Inflammatory macrophage (primary cell): ENCODE results near the gene RBP4.
"Not testable (repeated sequence)": the region's sequence is repeated elsewhere in the genome, so short reads cannot be mapped to it uniquely, and the experiment has no call there.

Source experiments
- DNase-seq, 2 donors: peaks; one replicate each; pipeline ENCODE4 v3.0.0-alpha.2; 2020 to 2022

RBP4 gene

DNA sequence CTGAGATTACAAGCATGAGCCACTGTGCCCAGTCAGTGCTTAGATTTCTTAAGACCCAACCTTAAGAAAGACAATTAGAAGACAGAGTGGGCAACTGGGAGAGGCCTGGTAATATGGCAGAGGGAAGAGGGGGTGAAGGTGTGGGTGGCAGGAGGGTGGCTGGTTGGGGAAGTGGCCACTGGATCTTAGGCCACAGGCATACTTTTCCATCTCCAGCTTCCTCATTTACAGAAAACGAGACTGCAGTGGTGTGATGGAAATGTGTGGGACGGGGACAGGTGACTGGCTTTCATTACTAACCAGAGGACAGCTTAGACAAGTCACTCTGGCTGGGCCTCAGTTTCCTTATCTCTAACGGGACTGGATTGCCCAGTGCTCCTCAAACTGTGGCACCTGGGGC, 35.6 kb downstream of the RBP4 start:
- DNase-seq: peak; percentile 91 to 93

DNA sequence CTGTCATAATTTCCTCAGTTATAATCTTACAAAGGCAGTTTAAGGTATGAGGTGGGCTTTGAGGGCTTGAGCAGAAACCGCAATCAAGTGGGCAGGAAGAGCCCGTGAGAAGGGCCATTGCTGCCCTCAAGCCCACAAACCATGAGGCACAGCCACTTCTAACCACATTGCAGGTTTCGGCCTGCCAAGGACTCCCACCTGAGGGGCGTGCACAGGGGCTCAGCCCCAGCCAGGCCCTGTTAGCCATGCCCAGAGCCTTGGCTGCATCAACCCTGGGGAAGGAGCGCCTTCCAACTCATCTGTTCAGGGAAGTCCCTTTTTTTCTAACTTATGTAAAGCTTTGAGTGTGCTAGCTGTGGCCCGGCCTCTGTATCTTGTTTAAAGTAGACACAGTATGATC, 40.5 kb downstream of the RBP4 start:
- no peak for DNase-seq

DNA sequence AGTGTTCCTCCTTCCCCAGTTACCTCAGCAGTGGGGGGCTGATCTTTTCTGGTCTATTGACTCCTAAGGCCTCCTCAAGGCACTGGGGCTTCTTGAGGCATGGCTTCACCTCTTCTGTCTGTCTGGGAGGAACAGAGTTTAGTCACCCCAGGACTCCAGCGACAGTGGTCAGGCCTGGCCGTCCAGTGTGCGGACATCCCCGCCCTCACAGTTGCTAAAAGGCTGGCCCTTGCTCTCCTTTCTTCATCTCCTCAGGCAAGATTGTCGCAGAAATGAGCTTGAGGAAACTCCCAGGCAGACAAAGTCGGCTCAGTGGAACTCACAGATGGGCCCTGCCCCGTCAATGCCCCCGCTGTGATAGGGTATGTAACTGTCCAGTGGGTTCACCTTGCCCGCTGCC, 41.5 kb downstream of the RBP4 start:
- DNase-seq: no peak

DNA sequence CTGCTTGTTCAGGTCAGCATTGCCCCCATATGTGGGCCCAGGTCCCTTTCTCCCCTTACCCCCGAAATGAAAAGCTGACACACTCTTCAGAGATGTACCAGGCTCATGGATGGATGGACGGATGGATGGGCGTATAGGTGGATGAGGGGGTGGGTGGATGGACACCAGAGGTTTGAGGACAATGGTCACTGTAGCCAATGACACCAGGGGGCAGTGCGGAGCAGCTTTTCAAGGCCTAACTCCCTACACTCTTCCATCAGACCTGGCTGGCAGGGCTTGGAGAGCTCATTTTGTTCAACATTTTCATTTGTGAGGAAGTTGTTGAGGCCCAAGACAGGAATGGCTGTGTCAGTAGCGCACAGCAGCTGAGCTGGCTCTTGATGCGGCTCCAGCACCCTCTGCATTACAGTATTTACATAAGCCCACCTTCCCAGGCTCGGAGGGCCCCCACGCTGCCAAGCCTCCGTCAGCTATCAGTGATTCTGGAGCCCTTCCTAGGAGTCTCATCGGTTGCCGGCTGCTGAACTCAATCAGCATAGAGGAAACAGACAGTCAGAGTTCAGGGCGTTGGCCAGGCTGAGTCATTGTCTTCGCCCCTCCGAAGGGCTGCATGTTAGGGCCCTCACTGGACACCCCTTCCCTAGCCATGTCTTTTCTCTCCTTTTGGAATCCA, 46.1 kb downstream of the RBP4 start:
- peak; percentile 92 to 94 for DNase-seq

GRCh38 chr10:93554316-93554663, 46.7 kb downstream of the RBP4 start:
- DNase-seq: no peak

DNA sequence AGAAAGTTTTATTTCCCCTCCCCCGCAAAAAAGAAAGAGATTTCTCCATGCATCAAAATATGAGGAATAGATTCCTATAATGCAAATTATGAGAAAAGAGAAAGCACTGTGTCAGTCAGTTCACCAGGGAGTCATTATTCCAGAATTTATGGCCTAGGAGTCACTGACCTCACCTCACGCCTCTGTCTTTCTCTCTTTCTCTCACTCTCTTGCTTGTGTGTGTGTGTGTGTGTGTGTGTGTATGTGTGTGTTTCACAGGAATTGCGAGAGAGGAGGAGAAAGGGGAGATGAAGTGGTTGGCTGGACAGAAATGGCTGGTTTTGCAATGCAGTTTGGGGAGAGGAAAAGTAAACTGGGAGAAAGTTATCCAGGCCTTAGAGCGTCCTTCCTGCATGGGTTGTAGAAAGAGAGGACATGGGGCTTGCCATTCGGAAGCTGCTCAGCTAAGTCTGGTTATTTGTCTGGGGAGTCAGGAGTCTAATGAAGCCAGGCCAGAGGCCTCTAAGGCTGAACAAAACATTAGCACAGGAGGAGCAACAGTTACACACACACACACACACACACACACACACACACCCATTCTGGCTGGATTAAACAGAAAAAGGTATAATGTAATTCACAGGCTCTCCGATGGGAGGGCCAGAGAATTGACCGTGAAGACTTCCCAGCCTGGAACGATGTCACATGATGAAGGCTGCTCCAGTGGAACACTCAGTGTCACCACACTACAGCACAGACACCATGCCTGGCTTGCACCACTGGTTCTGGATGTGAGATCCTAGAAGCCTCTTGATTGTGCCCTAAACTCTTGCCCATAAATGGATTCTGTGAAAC, 47.3 kb downstream of the RBP4 start:
- DNase-seq: no peak

GRCh38 chr10:93552780-93553179, 48.3 kb downstream of the RBP4 start:
- no peak for DNase-seq

DNA sequence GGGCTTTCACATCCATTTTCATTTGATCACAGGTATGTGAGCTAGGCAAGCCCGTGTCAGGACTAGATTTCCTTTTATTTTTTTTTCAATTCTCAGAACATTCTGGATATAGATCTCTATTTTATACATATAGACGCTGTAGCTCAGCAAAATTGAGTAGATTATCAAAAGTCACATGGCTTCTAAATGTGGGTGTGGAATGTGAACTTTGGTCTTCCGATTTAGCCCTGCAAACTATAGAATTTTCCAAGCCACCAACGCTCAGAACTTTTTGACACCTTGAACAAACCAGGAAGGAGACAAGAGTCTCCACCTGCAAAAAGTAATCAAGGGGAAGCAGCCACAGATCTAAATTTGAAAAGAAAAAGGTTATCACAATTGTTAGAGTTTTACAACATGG, 50.4 kb downstream of the RBP4 start:
- no peak for DNase-seq

DNA sequence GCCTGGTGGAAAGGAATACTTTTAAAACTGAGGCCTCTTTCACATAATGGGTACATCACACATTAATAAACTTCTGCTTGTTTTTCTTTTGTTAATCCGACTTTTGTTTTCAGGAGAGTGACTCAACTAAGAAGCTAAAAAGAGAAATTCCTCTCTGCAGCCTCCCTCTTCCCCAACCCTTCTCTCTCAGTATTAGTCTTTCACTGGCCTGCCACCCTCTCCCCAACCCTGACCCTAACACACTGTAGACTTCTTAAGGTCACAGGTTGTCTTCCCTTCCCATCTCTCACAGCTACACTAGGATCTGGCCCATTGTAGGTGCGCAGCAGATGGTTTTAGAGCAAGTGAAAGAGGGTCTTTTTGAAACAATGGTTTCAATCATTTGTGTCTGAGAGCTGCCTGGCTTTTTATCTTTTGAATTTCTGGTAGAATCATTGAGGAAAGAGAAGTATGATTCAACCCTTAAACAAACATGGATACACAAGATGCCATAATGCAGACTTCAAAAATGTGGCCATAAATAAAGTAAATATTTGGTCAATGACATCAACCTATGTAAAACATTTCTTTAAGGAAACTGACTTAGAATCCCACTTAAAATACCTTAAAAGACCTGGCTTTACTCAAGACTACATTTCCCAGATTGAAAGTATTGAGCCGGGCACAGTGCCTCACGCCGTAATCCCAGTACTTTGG, 52.5 kb downstream of the RBP4 start:
- no peak for DNase-seq

- DNase-seq: no peak
Observed at GRCh38 chr10:93547522-93547921, 53.5 kb downstream of the RBP4 start.

GRCh38 chr10:93546995-93547394, 54.0 kb downstream of the RBP4 start:
- not testable (repeated sequence) for DNase-seq

GRCh38 chr10:93542358-93542791, 58.7 kb downstream of the RBP4 start:
- no peak for DNase-seq
